GM15510 (cell line): Measurements from ENCODE around the gene LPAR2.
A peak's percentile ranks its signal among the peaks of the same experiment; 100 is the strongest.

Source experiments
- POLR2A ChIP-seq: IDR thresholded peaks from 3 replicates; pipeline ENCODE4 v1.6.1; 2011; ENCODE audit warnings: borderline replicate concordance; ENCODE audit not compliant: insufficient read length; ENCODE audit errors: extremely low read depth

LPAR2 gene

GRCh38 chr19:19643158-19644053, 15.4 kb upstream of the LPAR2 start, which contains the start of gene GMIP:
GMIP (minus strand) TSS chr19:19643657; CDS start chr19:19643529, 128 bp downstream.
- peak; percentile 70 for TF ChIP-seq POLR2A

DNA sequence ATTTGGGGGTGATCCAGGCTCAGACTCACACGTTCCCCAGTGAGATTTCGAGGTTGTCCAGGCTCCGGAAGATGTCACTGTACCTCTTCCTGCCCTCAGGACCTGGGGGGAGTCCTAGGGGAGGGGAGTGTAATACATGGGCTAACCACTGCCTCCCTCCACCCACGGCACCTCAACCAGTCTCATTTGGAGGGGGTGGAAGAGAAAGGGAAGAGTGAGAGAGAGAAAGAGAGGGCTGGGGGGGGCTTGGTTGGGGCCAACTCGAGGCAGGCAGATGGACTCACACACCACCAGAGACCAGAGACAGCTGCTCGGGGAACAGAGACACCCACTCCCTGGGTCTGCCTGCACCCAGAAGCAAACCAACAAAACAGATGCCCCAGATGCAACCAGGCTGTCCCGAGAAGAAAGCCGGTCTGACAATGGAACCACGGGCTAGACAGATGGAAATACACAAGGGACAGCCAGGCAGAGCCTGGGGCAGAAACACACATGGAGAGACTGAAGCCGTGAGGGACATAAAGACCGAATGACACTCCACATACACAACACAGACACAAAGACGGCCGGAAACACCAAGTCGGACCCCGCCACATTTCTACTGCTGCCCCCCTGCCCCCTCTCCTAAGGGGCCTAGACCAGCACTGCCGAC, 14.6 kb upstream of the LPAR2 start:
- TF ChIP-seq POLR2A: peak; percentile 33

- no peak for TF ChIP-seq POLR2A
These were observed 9.7 kb upstream of the LPAR2 start for GRCh38 chr19:19637523-19638251.

GRCh38 chr19:19637186-19637522, 9.1 kb upstream of the LPAR2 start:
- TF ChIP-seq POLR2A: no peak

DNA sequence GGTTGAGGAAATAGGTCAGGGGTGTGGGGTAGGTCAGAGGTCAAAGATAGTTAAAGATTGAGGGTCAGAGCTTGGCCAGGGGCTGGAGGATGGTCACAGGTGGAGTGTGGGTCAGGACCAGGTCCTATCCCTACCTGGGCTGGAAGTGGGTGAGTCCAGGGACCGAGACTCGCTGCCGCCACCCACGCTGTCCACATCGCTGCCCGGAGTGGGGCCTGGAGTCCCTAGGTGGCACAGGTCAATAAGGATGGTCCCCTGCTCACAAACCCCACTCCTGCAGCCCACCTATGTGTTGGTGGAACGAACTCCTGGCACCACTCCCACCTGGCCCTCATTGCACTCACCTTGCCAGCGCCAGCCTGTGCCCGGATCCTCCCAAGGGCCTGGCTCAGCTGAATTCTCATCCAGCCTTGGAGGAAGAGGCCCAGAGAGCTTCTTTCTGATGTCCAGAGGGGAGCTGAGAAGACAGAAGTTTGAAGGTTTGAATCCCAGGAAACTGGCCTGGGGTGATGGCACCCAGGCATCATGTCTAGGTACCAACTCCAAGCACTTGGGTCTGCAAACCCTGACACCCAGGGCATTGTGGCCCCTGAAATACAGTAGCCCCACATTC, 8.7 kb upstream of the LPAR2 start:
- TF ChIP-seq POLR2A: no peak

DNA sequence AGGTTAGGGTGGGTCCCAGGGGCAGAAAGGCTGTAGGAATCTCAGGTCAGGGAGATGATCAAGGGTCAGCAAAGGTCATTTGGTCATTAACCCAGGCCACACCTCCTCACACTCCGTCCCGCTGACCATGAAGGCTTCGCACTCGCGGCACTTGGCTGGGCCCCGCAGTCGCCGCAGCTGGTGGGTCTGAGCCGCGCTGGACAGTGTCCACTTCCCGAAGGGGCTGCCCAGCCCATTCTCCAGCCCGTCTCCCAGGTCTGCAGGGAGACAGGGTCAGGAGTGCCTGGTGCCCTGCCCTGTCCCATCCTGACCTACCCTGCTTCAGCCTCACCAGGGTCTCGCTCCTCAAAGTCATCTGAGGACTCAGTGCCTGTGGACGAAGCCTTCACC, 7.3 kb upstream of the LPAR2 start:
- no peak for TF ChIP-seq POLR2A

- TF ChIP-seq POLR2A: no peak
These were observed 6.7 kb upstream of the LPAR2 start for GRCh38 chr19:19634516-19635312.

GRCh38 chr19:19633711-19634515, 5.9 kb upstream of the LPAR2 start:
- TF ChIP-seq POLR2A: no peak

- no peak for TF ChIP-seq POLR2A
These were observed 4.6 kb upstream of the LPAR2 start for GRCh38 chr19:19632661-19633060.

- no peak for TF ChIP-seq POLR2A
These were observed 3.3 kb upstream of the LPAR2 start for GRCh38 chr19:19631346-19631745.

- no peak for TF ChIP-seq POLR2A
These were observed 2.4 kb upstream of the LPAR2 start for GRCh38 chr19:19630426-19630825.

GRCh38 chr19:19630062-19630414, 2.0 kb upstream of the LPAR2 start:
- no peak for TF ChIP-seq POLR2A

DNA sequence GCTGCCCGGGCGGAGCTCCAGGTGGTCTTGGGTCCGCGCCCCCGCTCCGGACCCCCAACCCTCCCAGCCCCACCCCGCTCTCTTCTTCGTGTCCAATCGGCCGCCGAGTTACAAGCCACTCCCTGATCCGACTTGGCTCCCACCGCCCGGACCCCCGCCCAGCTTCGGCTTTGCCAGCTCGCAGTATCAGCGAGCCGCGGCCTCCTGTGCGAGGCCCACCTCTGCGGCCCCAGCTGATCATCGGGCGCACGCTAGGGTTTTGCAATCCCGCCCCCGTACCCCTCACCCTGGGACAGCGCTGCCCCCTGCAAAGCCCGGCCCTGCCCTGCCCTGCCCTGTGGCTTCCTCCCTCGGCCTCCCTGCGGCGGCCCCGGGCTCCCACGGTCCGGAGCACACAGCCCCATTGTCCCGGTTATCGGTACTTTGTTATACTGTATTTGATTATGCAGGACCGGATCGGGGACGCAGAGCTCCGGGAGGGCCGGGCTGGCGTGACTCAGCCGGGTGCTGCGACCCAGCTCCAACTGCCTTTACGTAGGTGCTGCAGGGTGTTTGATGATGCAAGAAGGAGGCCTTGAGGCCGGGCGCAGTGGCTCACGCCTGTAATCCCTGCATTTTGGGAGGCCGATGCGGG, 598 bp upstream of the LPAR2 start:
- TF ChIP-seq POLR2A: peak; percentile 5
